Ramos (cell line): Measurements from ENCODE around the gene VTCN1.
"Not testable (repeated sequence)": the region's sequence is repeated elsewhere in the genome, so short reads cannot be mapped to it uniquely, and the experiment has no call there.

Experiments used
- in situ Hi-C: fragments of 300-500 bp; cut with MboI; formaldehyde crosslinking; loops from one replicate; pipeline ENCODE4 v1.14.3; 2022; ENCODE audit warnings: low sequenced_read_pairs; ENCODE audit not compliant: unreplicated experiment

The VTCN1 gene

GRCh38 chr1:117128323-117129079 is 82.2 kb downstream of the VTCN1 start:
- in situ Hi-C loops, result no loop called here

GRCh38 chr1:117127795-117128194 is 82.9 kb downstream of the VTCN1 start:
- in situ Hi-C loops, result no loop called here

- in situ Hi-C loops, result no loop called here
These were observed 86.1 kb downstream of the VTCN1 start for GRCh38 chr1:117124661-117125060.

GRCh38 chr1:117123274-117123673 is 87.5 kb downstream of the VTCN1 start:
- in situ Hi-C loops, result no loop called here

- in situ Hi-C loops, result no loop called here
These were observed 88.2 kb downstream of the VTCN1 start for GRCh38 chr1:117122330-117123025.

- in situ Hi-C loops, result no loop called here
These were observed 89.0 kb downstream of the VTCN1 start, which contains the start of gene TRIM45 for GRCh38 chr1:117121589-117122329. TSS of gene TRIM45 (minus strand) at chr1:117121749. CDS start at chr1:117121201, 548 bp downstream.

GRCh38 chr1:117120774-117121588 is 89.7 kb downstream of the VTCN1 start:
- in situ Hi-C loops, result no loop called here

- in situ Hi-C loops, result not testable (repeated sequence)
These were observed 91.6 kb downstream of the VTCN1 start for GRCh38 chr1:117119144-117119543.

- in situ Hi-C loops, result no loop called here
These were observed 92.6 kb downstream of the VTCN1 start for GRCh38 chr1:117118137-117118536.

- in situ Hi-C loops, result no loop called here
These were observed 93.0 kb downstream of the VTCN1 start for GRCh38 chr1:117117697-117118096.

GRCh38 chr1:117116784-117117130 is 94.0 kb downstream of the VTCN1 start:
- in situ Hi-C loops, result no loop called here

GRCh38 chr1:117116090-117116783 is 94.5 kb downstream of the VTCN1 start:
- in situ Hi-C loops, result no loop called here

- in situ Hi-C loops, result no loop called here
These were observed 95.8 kb downstream of the VTCN1 start for GRCh38 chr1:117114877-117115276.

- in situ Hi-C loops, result no loop called here
These were observed 97.5 kb downstream of the VTCN1 start for GRCh38 chr1:117113199-117113598.

- in situ Hi-C loops, result no loop called here
These were observed 98.5 kb downstream of the VTCN1 start for GRCh38 chr1:117112047-117112717.

GRCh38 chr1:117110774-117111173 is 100.0 kb downstream of the VTCN1 start:
- in situ Hi-C loops, result no loop called here

GRCh38 chr1:117107364-117107763 is 103.4 kb downstream of the VTCN1 start:
- in situ Hi-C loops, result no loop called here

- in situ Hi-C loops, result no loop called here
These were observed 104.2 kb downstream of the VTCN1 start for GRCh38 chr1:117106478-117106877.

- in situ Hi-C loops, result no loop called here
These were observed 105.0 kb downstream of the VTCN1 start for GRCh38 chr1:117105722-117106121.
